ENCODE results near the gene SPACA7. TPM values are rescaled to one million over a fixed set of nuclear protein-coding genes. Genes with fewer than 3 reads are reported as not detected.

SPACA7 gene
- polyA plus RNA-seq, 1 experiment: not detected

- TF ChIP-seq CTCF (IDR thresholded peaks at IDR 0.05; ENCODE audit: insufficient read depth, low read depth, low read length): no peak
- CTCF ChIA-PET: no interaction called here
- POLR2A ChIA-PET: no interaction called here
- Histone ChIP-seq H3K4me3 (ENCODE audit: low read depth, low read length) (no peak overlapping the region), H3K36me3 (ENCODE audit: control insufficient read depth, insufficient read depth, low read length) (no peaks in the 10 kb centered on the region), H3K27me3 (ENCODE audit: control insufficient read depth, insufficient read depth, low read length) (no peaks in the 10 kb centered on the region)
- DNase-seq (ENCODE audit: low read depth): no peak
These were observed 98.7 kb downstream of the SPACA7 start for GRCh38 chr13:112474869-112475268.

GRCh38 chr13:112475889-112476288 is 99.7 kb downstream of the SPACA7 start:
- TF ChIP-seq CTCF (IDR thresholded peaks at IDR 0.05; ENCODE audit: insufficient read depth, low read depth, low read length): no peak
- H3K27me3 ChIP-seq (ENCODE audit: control insufficient read depth, insufficient read depth, low read length): no peaks in the 10 kb centered on the region
- H3K36me3 ChIP-seq (ENCODE audit: control insufficient read depth, insufficient read depth, low read length): no peaks in the 10 kb centered on the region
- DNase-seq (ENCODE audit: low read depth): no peak
- ChIA-PET CTCF (no interaction called here), POLR2A (no interaction called here)
- no peak overlapping the region for H3K4me3 ChIP-seq (ENCODE audit: low read depth, low read length)

- POLR2A ChIA-PET: no interaction called here
- CTCF ChIA-PET: no interaction called here
- no peak for TF ChIP-seq CTCF (IDR thresholded peaks at IDR 0.05; ENCODE audit: insufficient read depth, low read depth, low read length)
- Histone ChIP-seq H3K27me3 (ENCODE audit: control insufficient read depth, insufficient read depth, low read length) (no peaks in the 10 kb centered on the region), H3K4me3 (ENCODE audit: low read depth, low read length) (no peak overlapping the region), H3K36me3 (ENCODE audit: control insufficient read depth, insufficient read depth, low read length) (no peaks in the 10 kb centered on the region)
- DNase-seq (ENCODE audit: low read depth): no peak
These were observed 101.0 kb downstream of the SPACA7 start for GRCh38 chr13:112477070-112477619.

GRCh38 chr13:112479389-112479788 is 103.2 kb downstream of the SPACA7 start:
- TF ChIP-seq CTCF (IDR thresholded peaks at IDR 0.05; ENCODE audit: insufficient read depth, low read depth, low read length): no peak
- POLR2A ChIA-PET: no interaction called here
- no peak for DNase-seq (ENCODE audit: low read depth)
- Histone ChIP-seq H3K36me3 (ENCODE audit: control insufficient read depth, insufficient read depth, low read length) (no peaks in the 10 kb centered on the region), H3K4me3 (ENCODE audit: low read depth, low read length) (no peak overlapping the region), H3K27me3 (ENCODE audit: control insufficient read depth, insufficient read depth, low read length) (no peaks in the 10 kb centered on the region)
- CTCF ChIA-PET: interaction anchor here (0.5 kb wide), 1 partner anchor 134 kb away, joined by 4 read pairs; no protein-coding TSS in a partner anchor

GRCh38 chr13:112481458-112481857 is 105.3 kb downstream of the SPACA7 start:
- POLR2A ChIA-PET: no interaction called here
- no peak for DNase-seq (ENCODE audit: low read depth)

More at GRCh38 chr13:112481458-112481857, 105.3 kb downstream of the SPACA7 start:
- Histone ChIP-seq H3K36me3 (ENCODE audit: control insufficient read depth, insufficient read depth, low read length) (no peaks in the 10 kb centered on the region), H3K27me3 (ENCODE audit: control insufficient read depth, insufficient read depth, low read length) (no peaks in the 10 kb centered on the region), H3K4me3 (ENCODE audit: low read depth, low read length) (no peak overlapping the region)
- TF ChIP-seq CTCF (IDR thresholded peaks at IDR 0.05; ENCODE audit: insufficient read depth, low read depth, low read length): no peak
- CTCF ChIA-PET: no interaction called here

All from BJ (cell line).